HEK293T (cell line): Measurements from ENCODE around the gene NNMT.

Experiments used
- ARNT ChIP-seq: fragments of 450-650 bp; IDR thresholded peaks from 2 replicates; pipeline ENCODE4 v1.6.1; 2017; ENCODE audit warnings: mild to moderate bottlenecking
- BHLHE40 ChIP-seq: fragments of 450-650 bp; IDR thresholded peaks from 2 replicates; pipeline ENCODE4 v1.6.1; 2016; ENCODE audit warnings: mild to moderate bottlenecking, moderate library complexity, borderline replicate concordance
- ELF4 ChIP-seq: fragments of 450-650 bp; IDR thresholded peaks from 2 replicates; pipeline ENCODE4 v1.6.1; 2017; ENCODE audit warnings: antibody characterized with exemption
- FOXK2 ChIP-seq: fragments of 450-650 bp; IDR thresholded peaks from 2 replicates; pipeline ENCODE4 v1.6.1; 2016; ENCODE audit warnings: mild to moderate bottlenecking
- FOXM1 ChIP-seq: fragments of 450-650 bp; IDR thresholded peaks from 2 replicates; pipeline ENCODE4 v1.6.1; 2017; ENCODE audit warnings: mild to moderate bottlenecking, borderline replicate concordance
- HDGF ChIP-seq: fragments of 450-650 bp; IDR thresholded peaks from 2 replicates; pipeline ENCODE4 v1.6.1; 2017; ENCODE audit warnings: antibody characterized with exemption, borderline replicate concordance
- L3MBTL2 ChIP-seq: fragments of 450-650 bp; conservative IDR thresholded peaks from 2 replicates; pipeline ENCODE4 v1.6.1; 2016; ENCODE audit warnings: mild to moderate bottlenecking
- PKNOX1 ChIP-seq: fragments of 450-650 bp; IDR thresholded peaks from 2 replicates; pipeline ENCODE4 v1.6.1; 2016
- SP1 ChIP-seq: fragments of 450-650 bp; IDR thresholded peaks from 2 replicates; pipeline ENCODE4 v1.6.1; 2017
- SUZ12 ChIP-seq: fragments of 450-650 bp; IDR thresholded peaks from 2 replicates; pipeline ENCODE4 v1.6.1; 2016; ENCODE audit warnings: mild to moderate bottlenecking
- TARDBP ChIP-seq: fragments of 450-650 bp; IDR thresholded peaks from 2 replicates; pipeline ENCODE4 v1.6.1; 2016

GRCh38 chr11:114279792-114280546 is 16.2 kb upstream of the NNMT start:
- TF ChIP-seq FOXK2 (no peak), HDGF (no peak), L3MBTL2 (no peak), PKNOX1 (no peak), ELF4 (no peak), ARNT (no peak), SUZ12 (no peak), SP1 (no peak), BHLHE40 (no peak), TARDBP (no peak), FOXM1 (no peak)
